NCI-H2196 (cell line): ENCODE data around the gene RPS15.

Experiments used
- DNase-seq: peaks from one replicate; lab custom pipeline; 2025; ENCODE audit not compliant: unreplicated experiment; lab: John Stamatoyannopoulos, UW

RPS15 gene

GRCh38 chr19:1438035-1438932 lies at the start of gene RPS15:
RPS15 (plus strand) TSS chr19:1438396; CDS start chr19:1438426, 30 bp downstream.
- peak; percentile 97 for DNase-seq

GRCh38 chr19:1388637-1389026 lies 49.6 kb upstream of the RPS15 start:
- no peak for DNase-seq

- DNase-seq: no peak
These were observed 48.9 kb upstream of the RPS15 start for GRCh38 chr19:1389033-1389940.

GRCh38 chr19:1390890-1391423 lies 47.2 kb upstream of the RPS15 start:
- no peak for DNase-seq

- DNase-seq: no peak
These were observed 45.8 kb upstream of the RPS15 start for GRCh38 chr19:1392407-1392806.

- DNase-seq: no peak
These were observed 45.2 kb upstream of the RPS15 start for GRCh38 chr19:1392939-1393530.

GRCh38 chr19:1393841-1394240 lies 44.4 kb upstream of the RPS15 start:
- DNase-seq: no peak

- DNase-seq: peak; percentile 41
These were observed 43.7 kb upstream of the RPS15 start for GRCh38 chr19:1394252-1395193.

- DNase-seq: no peak
These were observed 42.8 kb upstream of the RPS15 start for GRCh38 chr19:1395194-1396018.

- DNase-seq: no peak
These were observed 42.0 kb upstream of the RPS15 start for GRCh38 chr19:1396019-1396767.

GRCh38 chr19:1396768-1397679 lies 41.2 kb upstream of the RPS15 start:
- no peak for DNase-seq

- DNase-seq: no peak
These were observed 40.4 kb upstream of the RPS15 start for GRCh38 chr19:1397838-1398237.

GRCh38 chr19:1399079-1399478 lies 39.1 kb upstream of the RPS15 start:
- DNase-seq: no peak

GRCh38 chr19:1399745-1400144 lies 38.5 kb upstream of the RPS15 start:
- DNase-seq: no peak

GRCh38 chr19:1400281-1401137 lies 37.7 kb upstream of the RPS15 start:
- DNase-seq: no peak

- no peak for DNase-seq
These were observed 36.9 kb upstream of the RPS15 start, which contains the start of gene GAMT for GRCh38 chr19:1401138-1401888. GAMT (minus strand) TSS chr19:1401542; CDS start chr19:1401476, 66 bp downstream.
